22Rv1 (cell line): ENCODE data around the gene IMMP2L.

ENCODE experiments used
- H3K27ac ChIP-seq: fragments of 450-650 bp; 2 replicates; pipeline ENCODE4 v1.5.1; 2017
- ZFX ChIP-seq: fragments of 450-650 bp; IDR thresholded peaks from 2 replicates; pipeline ENCODE4 v1.6.1; 2017; ENCODE audit warnings: antibody characterized with exemption, borderline replicate concordance
- TF ChIP-seq, protein P1 (sequence below): fragments of 450-650 bp; IDR thresholded peaks from 2 replicates; pipeline ENCODE4 v1.5.1; 2017; ENCODE audit warnings: mild to moderate bottlenecking

The IMMP2L gene

DNA sequence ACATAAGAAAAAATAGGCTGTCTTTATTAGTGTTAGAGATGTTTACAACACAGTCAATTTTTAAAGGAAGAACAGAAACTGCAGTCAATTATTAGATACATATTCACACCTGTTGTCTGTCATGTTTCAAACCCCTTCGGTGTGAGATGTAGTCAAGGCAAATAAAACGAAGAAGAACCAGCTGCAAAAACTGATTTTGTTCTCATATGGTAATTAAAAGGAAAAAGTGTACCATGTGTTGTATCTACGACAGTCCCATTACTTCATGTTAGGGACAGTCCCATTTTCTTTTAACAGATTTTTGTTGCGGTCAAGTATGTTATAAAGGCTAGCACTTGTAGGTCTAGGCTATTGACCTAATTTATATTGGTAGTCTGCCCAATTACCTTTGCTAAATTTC, 321.9 kb downstream of the IMMP2L start:
- no peak for TF ChIP-seq ZFX
- TF ChIP-seq, protein P1, sequence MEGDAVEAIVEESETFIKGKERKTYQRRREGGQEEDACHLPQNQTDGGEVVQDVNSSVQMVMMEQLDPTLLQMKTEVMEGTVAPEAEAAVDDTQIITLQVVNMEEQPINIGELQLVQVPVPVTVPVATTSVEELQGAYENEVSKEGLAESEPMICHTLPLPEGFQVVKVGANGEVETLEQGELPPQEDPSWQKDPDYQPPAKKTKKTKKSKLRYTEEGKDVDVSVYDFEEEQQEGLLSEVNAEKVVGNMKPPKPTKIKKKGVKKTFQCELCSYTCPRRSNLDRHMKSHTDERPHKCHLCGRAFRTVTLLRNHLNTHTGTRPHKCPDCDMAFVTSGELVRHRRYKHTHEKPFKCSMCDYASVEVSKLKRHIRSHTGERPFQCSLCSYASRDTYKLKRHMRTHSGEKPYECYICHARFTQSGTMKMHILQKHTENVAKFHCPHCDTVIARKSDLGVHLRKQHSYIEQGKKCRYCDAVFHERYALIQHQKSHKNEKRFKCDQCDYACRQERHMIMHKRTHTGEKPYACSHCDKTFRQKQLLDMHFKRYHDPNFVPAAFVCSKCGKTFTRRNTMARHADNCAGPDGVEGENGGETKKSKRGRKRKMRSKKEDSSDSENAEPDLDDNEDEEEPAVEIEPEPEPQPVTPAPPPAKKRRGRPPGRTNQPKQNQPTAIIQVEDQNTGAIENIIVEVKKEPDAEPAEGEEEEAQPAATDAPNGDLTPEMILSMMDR = no peak
- no peak overlapping the region for H3K27ac ChIP-seq

DNA sequence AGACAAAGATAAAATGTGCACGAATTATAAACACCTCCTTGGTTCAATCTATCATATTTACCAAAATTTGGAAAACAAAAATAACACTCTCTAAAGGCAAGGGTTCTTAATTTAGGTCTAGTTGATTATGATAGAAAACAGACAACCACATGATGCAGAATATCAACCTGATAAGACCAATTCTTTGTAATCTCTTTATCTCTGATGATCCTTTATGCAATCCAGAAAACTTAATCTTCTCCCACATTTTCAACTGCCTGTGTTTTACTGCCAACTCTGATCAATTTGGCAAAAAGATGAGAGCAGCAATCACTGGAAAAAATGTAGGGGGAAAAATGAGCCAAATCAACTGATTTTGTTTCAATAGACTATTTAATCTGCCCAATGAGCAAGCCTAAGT, 322.9 kb downstream of the IMMP2L start:
- TF ChIP-seq, protein P1 = no peak
- TF ChIP-seq ZFX = no peak

DNA sequence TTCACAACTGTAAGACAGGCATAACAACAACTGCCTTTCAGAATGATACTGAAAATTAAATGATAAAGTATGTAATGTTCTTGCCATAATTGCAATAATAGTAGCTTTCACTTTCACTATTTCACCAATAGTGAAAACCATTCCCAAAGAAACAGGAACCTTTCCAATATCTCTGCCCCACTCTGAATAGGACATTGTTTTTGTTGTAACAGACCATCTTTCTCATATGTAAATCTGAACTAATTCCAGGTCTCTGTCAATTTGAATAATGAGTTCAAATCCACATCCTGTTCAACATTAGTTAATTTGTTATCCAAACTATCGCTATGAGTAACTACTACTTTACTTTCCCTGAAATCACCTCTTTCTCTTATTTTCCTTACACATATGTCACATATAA, 323.4 kb downstream of the IMMP2L start:
- TF ChIP-seq, protein P1 = no peak
- no peak for TF ChIP-seq ZFX
- no peak overlapping the region for H3K27ac ChIP-seq

More for the DNA sequence above, 322.9 kb downstream of the IMMP2L start:
- H3K27ac ChIP-seq = no peak overlapping the region

DNA sequence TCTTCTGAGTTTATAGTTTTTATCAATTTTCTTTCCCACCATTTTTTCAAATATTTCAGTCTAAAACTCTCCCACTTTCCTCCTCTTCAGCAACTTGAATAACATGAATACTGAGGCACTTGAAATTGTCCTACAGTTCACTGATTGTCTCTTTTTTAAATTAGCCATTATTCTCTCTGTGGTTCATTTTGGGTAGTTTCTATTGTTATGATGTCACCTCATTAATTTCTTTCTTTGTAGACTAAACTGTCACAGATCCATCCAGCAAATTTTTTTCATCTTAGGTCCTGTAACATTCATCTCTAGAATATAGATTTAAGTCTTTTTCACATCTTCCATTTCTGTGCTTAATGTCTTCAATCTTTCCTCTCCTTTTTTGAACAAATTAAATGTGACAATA, 326.6 kb downstream of the IMMP2L start:
- TF ChIP-seq ZFX = no peak
- TF ChIP-seq, protein P1 = no peak
- no peak overlapping the region for H3K27ac ChIP-seq

DNA sequence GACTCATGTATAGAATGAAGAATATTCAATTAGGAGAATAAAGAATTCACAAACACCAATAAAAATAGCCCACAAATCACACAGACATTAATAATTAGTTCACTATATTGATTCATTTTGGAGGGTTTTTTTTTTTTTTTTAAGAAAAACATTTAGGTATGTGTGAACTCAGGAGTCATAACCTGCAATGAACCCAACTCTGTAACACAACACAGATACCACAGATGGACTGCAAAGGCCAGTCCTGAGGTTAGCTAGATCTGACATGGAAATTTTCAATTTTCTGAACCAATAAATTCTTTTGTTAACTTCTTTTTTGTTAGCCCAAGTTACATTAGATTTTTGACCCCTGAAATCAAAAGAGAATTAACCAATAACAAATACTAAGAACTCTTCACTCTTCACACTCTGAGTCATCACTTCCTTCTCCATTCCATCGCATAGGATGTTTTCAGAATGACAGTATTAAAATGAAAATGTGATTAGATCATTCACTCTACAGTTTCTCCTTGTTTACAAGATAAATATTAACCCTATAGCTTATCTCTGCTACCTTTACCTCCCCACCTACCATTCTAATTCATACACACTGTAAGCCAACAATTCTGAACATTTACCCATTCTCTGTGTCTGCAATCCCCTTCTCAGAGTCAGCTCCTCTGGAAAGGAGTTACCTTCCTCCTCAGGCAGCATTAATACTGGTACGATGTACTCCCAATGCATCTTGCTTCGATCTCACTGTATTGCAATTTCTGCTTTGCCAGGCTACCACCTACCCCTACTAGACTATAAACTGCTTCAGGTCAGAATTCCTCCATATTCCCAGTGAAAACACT, 329.8 kb downstream of the IMMP2L start:
- no peak overlapping the region for H3K27ac ChIP-seq
- TF ChIP-seq ZFX = no peak
- TF ChIP-seq, protein P1 = no peak

DNA sequence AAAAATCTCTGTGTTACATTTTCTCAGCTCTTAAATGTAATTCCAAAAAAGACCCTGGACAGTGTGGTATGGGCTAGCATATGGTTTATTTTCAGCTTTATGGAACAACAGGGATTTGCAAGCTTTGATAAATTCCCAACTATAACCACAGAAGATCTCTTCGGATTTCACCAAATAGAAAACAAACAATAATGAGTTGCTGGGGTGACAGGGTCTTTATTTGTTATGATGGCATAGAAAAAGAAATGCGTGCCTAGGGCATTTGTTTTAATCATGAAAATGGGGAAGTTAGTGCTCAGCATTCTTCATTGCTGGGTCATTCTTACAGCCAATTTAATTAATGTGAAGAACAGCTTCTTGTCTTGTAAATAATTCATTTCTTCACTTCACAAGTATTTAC, 332.4 kb downstream of the IMMP2L start:
- TF ChIP-seq, protein P1 = no peak
- TF ChIP-seq ZFX = no peak
- no peak overlapping the region for H3K27ac ChIP-seq

DNA sequence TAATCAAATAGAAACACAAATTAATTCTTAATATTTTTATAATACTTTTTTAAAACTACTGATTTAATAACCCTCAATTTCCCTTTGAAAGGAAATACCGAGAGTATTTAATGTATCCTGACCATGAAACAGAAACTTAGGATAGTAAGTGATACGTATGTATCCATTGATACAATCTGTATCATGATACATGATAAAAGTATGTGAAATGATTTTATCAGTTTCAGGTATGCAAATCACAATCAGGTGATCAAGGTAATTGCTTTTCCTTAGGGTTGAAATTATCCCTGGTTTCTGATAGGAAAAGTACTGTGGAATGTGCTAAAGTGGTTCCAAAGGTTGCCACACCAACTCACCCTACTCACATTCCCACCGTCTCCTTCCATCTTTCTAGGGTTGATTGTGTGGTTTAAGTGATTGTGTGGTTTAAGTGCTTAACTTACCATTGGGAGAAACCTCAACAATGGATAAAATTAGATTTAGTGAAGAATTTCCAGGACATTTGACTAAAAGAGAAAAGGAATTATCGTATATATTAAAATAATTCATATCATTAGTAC, 333.0 kb downstream of the IMMP2L start:
- no peak for TF ChIP-seq ZFX
- TF ChIP-seq, protein P1 = no peak
- no peak overlapping the region for H3K27ac ChIP-seq
